ENCODE measurements around the gene CUL4B. TPM values are rescaled to one million over a fixed set of nuclear protein-coding genes. Genes with fewer than 3 reads are reported as not detected.
"Not testable (repeated sequence)": the region's sequence is repeated elsewhere in the genome, so short reads cannot be mapped to it uniquely, and the experiment has no call there.

The CUL4B gene
- 46.7 and 52.2 TPM in 2 replicates for total RNA-seq
- long read RNA-seq, full-length matches to known transcripts, result 15 of 44 reads
- long read RNA-seq, partial matches to known transcripts, result 12 of 44 reads
- long read RNA-seq, other reads (novel, unspliced or antisense), result 17 of 44 reads

GRCh38 chrX:120560842-120561633 is at the start of gene CUL4B:
Gene CUL4B, minus strand, starts transcription at chrX:120560962. Its CDS starts 324 bp downstream, at chrX:120560638.
- Mint-ChIP-seq H3K9me3 (no peaks in the 10 kb centered on the region), H3K27me3 (ENCODE audit: low read depth) (no peaks in the 10 kb centered on the region), H3K4me3 (peak within 1 kb of the TSS; percentile 98), H3K27ac (ENCODE audit: unreplicated experiment) (peak within 1 kb of the TSS; percentile 99), H3K4me1 (peaks cover 24% of the 10 kb centered on the region), H3K36me3 (ENCODE audit: low read depth) (peaks cover 2% of the 10 kb centered on the region)
- peak; percentile 70 for DNase-seq (ENCODE audit: low read depth, low spot score)
- no peak for TF ChIP-seq CTCF (conservative IDR thresholded peaks at IDR 0.05)

- Mint-ChIP-seq H3K27me3 (ENCODE audit: low read depth) (peaks cover 9% of the 10 kb centered on the region), H3K4me3 (peak overlapping the region; percentile 95), H3K4me1 (peaks cover 12% of the 10 kb centered on the region), H3K27ac (ENCODE audit: unreplicated experiment) (peak overlapping the region; percentile 81), H3K36me3 (ENCODE audit: low read depth) (peaks cover 3% of the 10 kb centered on the region), H3K9me3 (no peaks in the 10 kb centered on the region)
- no peak for TF ChIP-seq CTCF (conservative IDR thresholded peaks at IDR 0.05)
- DNase-seq (ENCODE audit: low read depth, low spot score), result no peak
Measured at GRCh38 chrX:120604361-120604782, 43.6 kb upstream of the CUL4B start.

- H3K4me3 Mint-ChIP-seq, result peak within 1 kb of the TSS; percentile 95
- no peaks in the 10 kb centered on the region for H3K9me3 Mint-ChIP-seq
- H3K36me3 Mint-ChIP-seq (ENCODE audit: low read depth), result peaks cover 3% of the 10 kb centered on the region
- TF ChIP-seq CTCF (conservative IDR thresholded peaks at IDR 0.05), result no peak
- peak within 1 kb of the TSS; percentile 99 for H3K27ac Mint-ChIP-seq (ENCODE audit: unreplicated experiment)
- peaks cover 12% of the 10 kb centered on the region for H3K4me1 Mint-ChIP-seq
- peak; percentile 56 for DNase-seq (ENCODE audit: low read depth, low spot score)
- H3K27me3 Mint-ChIP-seq (ENCODE audit: low read depth), result peaks cover 13% of the 10 kb centered on the region
Measured at GRCh38 chrX:120603707-120604360, 43.1 kb upstream of the CUL4B start, which contains the start of gene MCTS1. Gene MCTS1, plus strand, starts transcription at chrX:120604101. Its CDS starts 136 bp downstream, at chrX:120604237.

GRCh38 chrX:120585702-120586101 is 24.9 kb upstream of the CUL4B start:
- peaks cover 15% of the 10 kb centered on the region for H3K9me3 Mint-ChIP-seq
- H3K27ac Mint-ChIP-seq (ENCODE audit: unreplicated experiment), result no peak overlapping the region
- H3K36me3 Mint-ChIP-seq (ENCODE audit: low read depth), result no peaks in the 10 kb centered on the region
- H3K27me3 Mint-ChIP-seq (ENCODE audit: low read depth), result peaks cover 17% of the 10 kb centered on the region
- H3K4me3 Mint-ChIP-seq, result no peak overlapping the region
- no peak for DNase-seq (ENCODE audit: low read depth, low spot score)
- H3K4me1 Mint-ChIP-seq, result no peaks in the 10 kb centered on the region
- no peak for TF ChIP-seq CTCF (conservative IDR thresholded peaks at IDR 0.05)

GRCh38 chrX:120575379-120576114 is 14.8 kb upstream of the CUL4B start:
- no peaks in the 10 kb centered on the region for H3K27me3 Mint-ChIP-seq (ENCODE audit: low read depth)
- H3K36me3 Mint-ChIP-seq (ENCODE audit: low read depth), result no peaks in the 10 kb centered on the region
- no peak overlapping the region for H3K27ac Mint-ChIP-seq (ENCODE audit: unreplicated experiment)
- no peak overlapping the region for H3K4me3 Mint-ChIP-seq
- H3K4me1 Mint-ChIP-seq, result no peaks in the 10 kb centered on the region
- DNase-seq (ENCODE audit: low read depth, low spot score), result no peak
- no peak for TF ChIP-seq CTCF (conservative IDR thresholded peaks at IDR 0.05)
- H3K9me3 Mint-ChIP-seq, result peaks cover 7% of the 10 kb centered on the region

- H3K4me3 Mint-ChIP-seq, result not testable (repeated sequence)
Measured at GRCh38 chrX:120573806-120574205, 13.0 kb upstream of the CUL4B start.

More at GRCh38 chrX:120573806-120574205, 13.0 kb upstream of the CUL4B start:
- H3K9me3 Mint-ChIP-seq; H3K36me3 Mint-ChIP-seq (ENCODE audit: low read depth); DNase-seq (ENCODE audit: low read depth, low spot score); H3K27me3 Mint-ChIP-seq (ENCODE audit: low read depth); H3K27ac Mint-ChIP-seq (ENCODE audit: unreplicated experiment); H3K4me1 Mint-ChIP-seq: not testable (repeated sequence)

All from neural crest cell (in vitro differentiated cells).